ENCODE results near the gene MPDU1.

DNA sequence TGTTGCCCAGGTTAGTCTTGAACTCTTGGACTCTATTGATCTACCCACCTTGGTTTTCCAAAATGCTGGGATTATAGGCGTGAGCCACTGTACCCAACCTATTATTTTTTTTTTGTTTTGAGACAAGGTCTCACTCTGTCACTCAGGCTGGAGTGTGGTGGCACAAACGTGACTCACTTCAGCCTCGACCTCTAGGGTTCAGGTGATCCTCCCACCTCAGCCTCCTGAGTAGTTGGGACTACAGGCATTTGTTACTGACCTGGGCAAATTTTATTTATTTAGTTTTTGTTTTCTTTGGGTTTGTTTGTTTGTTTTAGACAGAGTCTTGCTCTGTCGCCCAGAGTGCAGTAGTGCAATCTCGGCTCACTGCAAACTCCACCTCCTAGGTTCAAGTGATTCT lies 40.0 kb downstream of the MPDU1 start:
- TF ChIP-seq, protein P1, sequence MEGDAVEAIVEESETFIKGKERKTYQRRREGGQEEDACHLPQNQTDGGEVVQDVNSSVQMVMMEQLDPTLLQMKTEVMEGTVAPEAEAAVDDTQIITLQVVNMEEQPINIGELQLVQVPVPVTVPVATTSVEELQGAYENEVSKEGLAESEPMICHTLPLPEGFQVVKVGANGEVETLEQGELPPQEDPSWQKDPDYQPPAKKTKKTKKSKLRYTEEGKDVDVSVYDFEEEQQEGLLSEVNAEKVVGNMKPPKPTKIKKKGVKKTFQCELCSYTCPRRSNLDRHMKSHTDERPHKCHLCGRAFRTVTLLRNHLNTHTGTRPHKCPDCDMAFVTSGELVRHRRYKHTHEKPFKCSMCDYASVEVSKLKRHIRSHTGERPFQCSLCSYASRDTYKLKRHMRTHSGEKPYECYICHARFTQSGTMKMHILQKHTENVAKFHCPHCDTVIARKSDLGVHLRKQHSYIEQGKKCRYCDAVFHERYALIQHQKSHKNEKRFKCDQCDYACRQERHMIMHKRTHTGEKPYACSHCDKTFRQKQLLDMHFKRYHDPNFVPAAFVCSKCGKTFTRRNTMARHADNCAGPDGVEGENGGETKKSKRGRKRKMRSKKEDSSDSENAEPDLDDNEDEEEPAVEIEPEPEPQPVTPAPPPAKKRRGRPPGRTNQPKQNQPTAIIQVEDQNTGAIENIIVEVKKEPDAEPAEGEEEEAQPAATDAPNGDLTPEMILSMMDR (IDR thresholded peaks at IDR 0.05; ENCODE audit: borderline replicate concordance, extremely low read depth, low read length, poor library complexity, severe bottlenecking), result no peak
- TF ChIP-seq EZH2 (IDR thresholded peaks at IDR 0.05; ENCODE audit: borderline replicate concordance, low read depth, low read length, severe bottlenecking), result no peak

All from DND-41 (cell line).